Mesendoderm (in vitro differentiated cells): ENCODE data around the gene TFAP2A.

Source experiments
- DNase-seq: peaks from one replicate; pipeline ENCODE4 v3.0.0; 2013
- H2AK5ac ChIP-seq: 2 replicates; pipeline ENCODE4 v1.6.1; 2013; ENCODE audit warnings: low read length, inconsistent platforms
- H2BK120ac ChIP-seq: 2 replicates; pipeline ENCODE4 v1.6.1; 2013; ENCODE audit warnings: low read depth, mild to moderate bottlenecking, low read length, moderate library complexity, mixed read lengths
- H2BK15ac ChIP-seq: replicated peaks from 2 replicates; pipeline ENCODE4 v1.6.1; 2013; ENCODE audit warnings: low read depth, mild to moderate bottlenecking, moderate library complexity
- H2BK5ac ChIP-seq: 2 replicates; pipeline ENCODE4 v1.6.1; 2013; ENCODE audit warnings: low read length, inconsistent platforms
- H3K18ac ChIP-seq: 2 replicates; pipeline ENCODE4 v1.6.1; 2013; ENCODE audit warnings: mild to moderate bottlenecking, low read length, mixed read lengths
- H3K23ac ChIP-seq: one replicate; pipeline ENCODE4 v1.6.1; 2013; ENCODE audit warnings: low read length
- H3K27ac ChIP-seq: 2 replicates; pipeline ENCODE4 v1.5.1; 2013; ENCODE audit warnings: low read depth, mild to moderate bottlenecking, inconsistent platforms, low read length, moderate library complexity
- H3K27me3 ChIP-seq: 2 replicates; pipeline ENCODE4 v1.6.1; 2013; ENCODE audit warnings: low read length, control low read depth, mild to moderate bottlenecking, inconsistent platforms; ENCODE audit not compliant: insufficient read depth, poor library complexity
- H3K36me3 ChIP-seq: 2 replicates; pipeline ENCODE4 v1.6.1; 2013; ENCODE audit warnings: low read length, inconsistent platforms; ENCODE audit not compliant: control insufficient read depth, insufficient read depth
- H3K4ac ChIP-seq: one replicate; pipeline ENCODE4 v1.6.1; 2013; ENCODE audit warnings: low read depth, mild to moderate bottlenecking, low read length, moderate library complexity
- H3K4me1 ChIP-seq: 2 replicates; pipeline ENCODE4 v1.6.1; 2013; ENCODE audit warnings: low read depth, low read length, inconsistent platforms; ENCODE audit not compliant: control insufficient read depth
- H3K4me2 ChIP-seq: 2 replicates; pipeline ENCODE4 v1.6.1; 2013; ENCODE audit warnings: low read length
- H3K4me3 ChIP-seq: 2 replicates; pipeline ENCODE4 v1.5.1; 2013; ENCODE audit warnings: mild to moderate bottlenecking, low read length
- H3K56ac ChIP-seq: one replicate; pipeline ENCODE4 v1.6.1; 2013; ENCODE audit warnings: low read length
- H3K79me1 ChIP-seq: 2 replicates; pipeline ENCODE4 v1.6.1; 2013; ENCODE audit warnings: low read length, inconsistent platforms
- H3K79me2 ChIP-seq: 2 replicates; pipeline ENCODE4 v1.6.1; 2013; ENCODE audit warnings: mild to moderate bottlenecking, low read length; ENCODE audit not compliant: control insufficient read depth, insufficient read depth
- H3K9ac ChIP-seq: 2 replicates; pipeline ENCODE4 v1.6.1; 2013; ENCODE audit warnings: low read length, inconsistent platforms
- H4K5ac ChIP-seq: one replicate; pipeline ENCODE4 v1.6.1; 2013; ENCODE audit warnings: low read length
- H4K8ac ChIP-seq: one replicate; pipeline ENCODE4 v1.6.1; 2013; ENCODE audit warnings: low read depth, mild to moderate bottlenecking, control low read depth, low read length, moderate library complexity
- WGBS: extraction: QIAGEN DNeasy Blood & Tissue Kit; methylation state at CpG from one replicate; pipeline ENCODE4 v1.1.7; 2013; ENCODE audit warnings: low lambda C conversion rate, missing lambda C conversion rate; ENCODE audit not compliant: insufficient coverage; ENCODE audit errors: extremely low coverage; 5-methylcytosine and 5-hydroxymethylcytosine counted together

Gene TFAP2A

DNA sequence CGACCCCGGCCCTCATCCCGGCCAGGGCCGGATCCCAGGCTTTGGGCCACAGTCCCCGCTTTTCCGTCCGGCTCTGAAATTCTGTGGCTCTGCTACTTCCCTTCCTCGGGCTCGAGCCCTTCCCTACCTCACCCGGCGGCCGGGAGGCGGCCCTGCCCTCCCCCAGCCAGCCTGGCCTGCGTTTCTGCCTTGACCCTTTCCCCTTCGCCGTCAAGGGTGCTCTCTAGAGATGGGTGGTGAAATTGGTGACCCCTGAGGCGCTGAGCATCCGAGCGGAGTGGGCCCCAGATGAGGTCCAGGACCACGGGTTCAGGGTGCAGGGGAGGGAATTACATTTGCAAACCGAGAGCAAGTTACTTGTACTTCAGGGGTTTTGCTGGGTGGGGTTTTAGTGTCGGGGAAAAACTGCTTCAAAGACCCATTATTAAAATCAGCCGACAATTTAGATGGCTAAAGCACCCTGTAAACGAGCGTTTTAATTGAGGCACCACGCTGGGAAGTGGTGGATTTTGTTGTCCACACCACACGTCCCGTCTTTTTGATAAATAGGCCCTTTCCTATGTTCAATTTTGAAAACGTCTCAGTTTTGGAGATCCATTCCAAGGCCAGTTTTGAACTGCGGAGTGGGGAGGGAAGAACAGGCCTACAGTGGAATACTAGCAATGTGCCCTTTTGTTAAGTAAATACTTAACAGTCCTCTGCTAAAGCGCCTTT, 9.9 kb downstream of the TFAP2A start:
- Histone ChIP-seq H3K79me2 (no peaks in the 10 kb centered on the region), H4K8ac (no peak overlapping the region), H3K23ac (peak overlapping the region; percentile 70), H3K4me3 (peak overlapping the region; percentile 65), H3K4ac (peak overlapping the region; percentile 91), H3K9ac (peak overlapping the region; percentile 85), H3K27me3 (no peaks in the 10 kb centered on the region), H3K4me1 (peaks cover 2% of the 10 kb centered on the region), H2BK15ac (no peak overlapping the region), H3K27ac (peak overlapping the region; percentile 85), H2BK5ac (peak overlapping the region; percentile 64), H4K5ac (no peak overlapping the region), H3K18ac (peak overlapping the region; percentile 8), H2BK120ac (peak overlapping the region; percentile 55), H2AK5ac (no peak overlapping the region), H3K36me3 (no peaks in the 10 kb centered on the region), H3K4me2 (peak overlapping the region; percentile 81), H3K56ac (peak overlapping the region; percentile 96), H3K79me1 (peaks cover 3% of the 10 kb centered on the region)
- no peak for DNase-seq
- no CpG with 5 or more reads among the region's 31 CpGs for WGBS

DNA sequence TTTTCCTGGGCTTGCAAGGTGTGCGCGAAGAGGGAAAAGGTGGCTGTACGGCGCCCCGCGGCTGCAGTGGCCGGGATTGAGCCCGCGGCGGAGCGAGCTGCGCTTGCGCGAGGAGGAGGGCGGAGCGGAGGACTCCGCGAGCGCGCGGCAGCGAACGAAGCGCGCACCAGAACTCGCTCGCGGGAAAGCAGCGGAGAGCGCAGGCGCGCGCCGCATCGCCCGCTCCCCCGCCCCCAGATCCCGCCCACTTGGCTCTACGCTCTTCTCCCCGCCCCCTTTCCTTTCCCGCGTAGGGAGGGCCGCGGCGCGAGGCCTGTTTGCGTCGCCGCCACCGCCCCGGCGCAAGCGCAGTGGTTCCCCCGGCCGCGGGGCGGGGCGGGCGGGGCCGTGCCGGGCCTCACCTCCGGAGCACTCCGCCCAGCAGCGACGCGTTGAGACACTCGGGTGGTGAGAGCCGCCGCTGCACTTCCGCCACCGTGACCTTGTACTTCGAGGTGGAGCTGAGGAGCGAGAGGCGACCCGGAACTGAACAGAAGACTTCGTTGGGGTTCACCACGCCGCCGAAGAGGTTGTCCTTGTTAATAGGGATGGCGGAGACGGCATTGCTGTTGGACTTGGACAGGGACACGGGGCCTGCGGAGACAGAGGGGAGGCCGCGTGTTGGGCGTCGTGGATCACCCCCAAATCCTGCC, 10.6 kb downstream of the TFAP2A start:
- WGBS: no CpG with 5 or more reads among the region's 87 CpGs
- Histone ChIP-seq H3K27me3 (no peaks in the 10 kb centered on the region), H2BK15ac (no peak overlapping the region), H4K8ac (no peak overlapping the region), H3K56ac (peak overlapping the region; percentile 96), H3K79me2 (no peaks in the 10 kb centered on the region), H3K9ac (peak overlapping the region; percentile 85), H3K4me2 (peak overlapping the region; percentile 81), H2AK5ac (no peak overlapping the region), H3K36me3 (no peaks in the 10 kb centered on the region), H2BK120ac (peak overlapping the region; percentile 55), H3K4me1 (peaks cover 2% of the 10 kb centered on the region), H3K23ac (peak overlapping the region; percentile 70), H3K4me3 (peak overlapping the region; percentile 65), H3K27ac (peak overlapping the region; percentile 85), H3K4ac (peak overlapping the region; percentile 91), H3K18ac (peak overlapping the region; percentile 73), H2BK5ac (peak overlapping the region; percentile 64), H3K79me1 (peaks cover 3% of the 10 kb centered on the region), H4K5ac (no peak overlapping the region)
- DNase-seq: peak; percentile 99

DNA sequence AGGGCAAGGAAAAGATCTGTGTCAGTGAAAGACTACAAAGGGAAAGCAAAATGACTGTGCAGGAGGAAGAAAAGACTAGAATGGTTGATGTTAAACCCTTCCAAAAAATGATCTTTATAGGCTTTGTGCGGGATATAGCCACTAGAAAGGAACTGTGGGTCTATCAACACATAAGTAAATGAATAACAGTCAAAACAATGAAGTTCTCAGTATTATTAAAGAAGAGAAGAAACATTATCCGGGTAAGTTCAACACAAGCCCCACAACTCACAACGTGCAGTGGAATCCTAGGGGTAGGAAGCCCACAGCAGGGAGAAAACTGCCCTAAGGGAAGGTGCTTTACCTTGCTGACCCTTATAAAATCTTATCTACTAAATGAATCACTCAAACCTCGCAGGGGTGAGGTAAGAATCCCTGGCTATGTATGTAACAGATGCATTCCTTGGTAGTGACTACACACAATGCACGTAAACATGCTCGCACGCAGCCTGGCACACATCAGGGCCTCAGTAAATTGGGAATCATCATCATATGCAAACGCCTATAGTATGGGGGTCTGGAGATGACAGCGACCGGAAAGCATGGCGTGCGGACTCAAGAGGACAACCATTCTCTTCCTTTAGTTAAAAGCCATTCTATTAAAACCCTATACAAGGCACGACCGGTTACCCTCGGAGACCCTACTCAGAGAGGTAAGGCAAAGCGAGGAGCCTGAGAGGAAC, 11.3 kb downstream of the TFAP2A start:
- H3K4me1 ChIP-seq: peaks cover 2% of the 10 kb centered on the region
- peak overlapping the region; percentile 73 for H3K18ac ChIP-seq
- H3K4me2 ChIP-seq: peak overlapping the region; percentile 74

DNA sequence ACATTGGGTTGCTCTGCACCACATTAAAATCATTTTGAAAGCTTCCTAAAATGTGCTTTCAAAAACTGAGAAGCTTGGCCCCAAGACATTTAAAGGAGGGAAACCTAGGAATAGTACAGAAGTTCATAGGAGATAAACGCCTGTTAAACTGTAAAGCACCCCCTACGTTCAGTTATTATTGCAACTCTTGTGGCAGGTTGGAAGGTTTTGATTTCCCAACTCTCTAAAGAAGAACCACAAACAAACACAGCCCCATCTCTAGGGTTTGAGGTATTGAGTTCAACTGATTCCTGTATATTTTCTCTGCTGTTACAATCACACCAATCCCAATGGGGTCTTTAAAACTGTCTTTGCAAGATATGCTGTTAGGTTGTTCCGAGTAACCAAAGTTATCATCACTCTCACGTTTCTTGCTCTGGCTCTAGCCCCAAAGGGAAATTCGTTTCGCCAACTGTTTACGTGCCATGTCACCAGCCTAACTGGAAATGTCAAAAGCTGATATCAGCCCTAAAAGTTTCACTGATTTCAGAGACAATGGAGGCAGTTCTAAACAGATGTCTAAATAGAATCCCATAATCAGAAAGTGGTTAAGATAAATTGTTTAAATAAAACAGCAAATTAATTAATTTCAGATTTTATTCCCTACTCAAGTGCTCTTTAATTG, 12.1 kb downstream of the TFAP2A start:
- Histone ChIP-seq H3K18ac (no peak overlapping the region), H3K4me2 (no peak overlapping the region), H4K5ac (no peak overlapping the region), H3K36me3 (no peaks in the 10 kb centered on the region), H3K79me1 (peaks cover 3% of the 10 kb centered on the region), H2BK15ac (peak overlapping the region; percentile 76), H3K27me3 (no peaks in the 10 kb centered on the region), H2AK5ac (no peak overlapping the region), H3K27ac (no peak overlapping the region), H2BK120ac (no peak overlapping the region), H3K4me3 (no peak overlapping the region), H3K4me1 (peaks cover 2% of the 10 kb centered on the region), H3K9ac (no peak overlapping the region), H3K79me2 (no peaks in the 10 kb centered on the region), H3K4ac (no peak overlapping the region), H3K56ac (no peak overlapping the region), H3K23ac (no peak overlapping the region), H4K8ac (no peak overlapping the region), H2BK5ac (no peak overlapping the region)
- no CpG with 5 or more reads among the region's 7 CpGs for WGBS
- DNase-seq: no peak

More for the DNA sequence above, 11.3 kb downstream of the TFAP2A start:
- Histone ChIP-seq H2BK120ac (no peak overlapping the region), H3K56ac (peak overlapping the region; percentile 46), H3K79me2 (no peaks in the 10 kb centered on the region), H3K27me3 (no peaks in the 10 kb centered on the region), H3K79me1 (peaks cover 3% of the 10 kb centered on the region), H3K27ac (peak overlapping the region; percentile 13), H3K4me3 (peak overlapping the region; percentile 44), H3K23ac (no peak overlapping the region), H4K5ac (no peak overlapping the region), H3K9ac (peak overlapping the region; percentile 73), H3K4ac (no peak overlapping the region), H2BK15ac (peak overlapping the region; percentile 76), H2AK5ac (no peak overlapping the region), H3K36me3 (no peaks in the 10 kb centered on the region), H4K8ac (no peak overlapping the region), H2BK5ac (no peak overlapping the region)
- no CpG with 5 or more reads among the region's 16 CpGs for WGBS
- peak; percentile 90 for DNase-seq

DNA sequence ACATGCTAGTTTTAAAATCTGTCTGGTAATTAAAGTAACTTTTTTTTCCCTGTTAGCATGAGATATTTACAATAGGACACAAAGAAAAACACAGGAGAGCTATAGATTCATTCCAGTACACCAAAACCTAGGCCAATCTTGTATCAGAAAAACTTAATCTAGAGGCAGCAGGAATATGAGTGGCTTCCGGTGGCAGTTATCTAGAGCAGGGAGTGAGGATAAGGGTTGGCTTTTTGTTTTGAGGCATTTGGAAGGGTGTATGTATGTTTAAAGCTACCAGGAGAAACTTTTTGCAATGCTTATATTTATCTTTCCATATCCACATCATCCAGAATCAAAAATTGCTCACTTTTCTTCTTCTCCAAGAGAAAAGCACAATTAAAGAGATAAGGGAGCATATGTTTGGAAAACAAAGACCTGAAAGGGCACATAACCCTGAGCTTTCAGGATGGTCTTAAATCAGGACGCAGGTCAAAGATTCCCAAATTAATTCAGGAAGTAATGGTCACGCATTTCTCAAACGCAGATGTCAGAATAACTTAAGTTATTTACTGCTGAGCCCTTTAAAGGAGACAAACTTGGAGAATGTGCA, 13.1 kb downstream of the TFAP2A start:
- Histone ChIP-seq H3K9ac (no peak overlapping the region), H3K27me3 (no peaks in the 10 kb centered on the region), H3K79me2 (no peaks in the 10 kb centered on the region), H3K56ac (peak overlapping the region; percentile 11), H4K5ac (no peak overlapping the region), H2BK15ac (no peak overlapping the region), H2BK120ac (no peak overlapping the region), H2BK5ac (no peak overlapping the region), H3K23ac (no peak overlapping the region), H3K18ac (no peak overlapping the region), H4K8ac (no peak overlapping the region), H3K36me3 (no peaks in the 10 kb centered on the region), H3K4me3 (no peak overlapping the region), H3K79me1 (peaks cover 3% of the 10 kb centered on the region), H3K4me1 (peaks cover 2% of the 10 kb centered on the region), H2AK5ac (no peak overlapping the region), H3K27ac (no peak overlapping the region), H3K4ac (no peak overlapping the region), H3K4me2 (no peak overlapping the region)
- DNase-seq: no peak
- WGBS: no CpG with 5 or more reads among the region's 4 CpGs
